Fibroblast of skin of left quadriceps (primary cell): ENCODE results near the gene CSAG2.
"Not testable (repeated sequence)": the region's sequence is repeated elsewhere in the genome, so short reads cannot be mapped to it uniquely, and the experiment has no call there.

ENCODE experiments used
- DNase-seq, 2 experiments: peaks; one replicate each; pipeline ENCODE4 v3.0.0-alpha.2; 2013; ENCODE audit warnings: low read depth in 2 of 2

CSAG2 gene

DNA sequence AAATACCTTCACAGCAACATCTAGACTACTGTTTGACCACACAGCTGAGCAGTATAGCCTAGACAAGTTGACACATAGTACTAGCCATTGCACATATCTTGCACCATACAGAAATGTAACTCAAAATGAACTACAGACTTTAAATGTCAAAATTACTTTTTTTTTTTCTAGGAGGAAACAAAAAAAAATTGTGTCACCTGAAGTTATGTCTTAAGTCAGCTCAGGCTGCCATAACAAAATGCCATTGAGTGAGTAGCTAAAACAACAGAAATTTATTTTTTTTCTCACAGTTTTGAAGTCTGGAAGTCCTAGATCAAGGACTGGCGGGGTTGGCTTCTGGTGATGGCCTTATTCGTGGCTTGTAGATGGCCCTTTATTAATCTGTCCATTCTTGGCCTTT, at the start of gene CSAG2:
Gene CSAG2 (minus strand): TSS at position 101 of the 400 bp plus-strand sequence. CDS start 161 bp downstream, outside the sequence.
- not testable (repeated sequence) for DNase-seq

DNA sequence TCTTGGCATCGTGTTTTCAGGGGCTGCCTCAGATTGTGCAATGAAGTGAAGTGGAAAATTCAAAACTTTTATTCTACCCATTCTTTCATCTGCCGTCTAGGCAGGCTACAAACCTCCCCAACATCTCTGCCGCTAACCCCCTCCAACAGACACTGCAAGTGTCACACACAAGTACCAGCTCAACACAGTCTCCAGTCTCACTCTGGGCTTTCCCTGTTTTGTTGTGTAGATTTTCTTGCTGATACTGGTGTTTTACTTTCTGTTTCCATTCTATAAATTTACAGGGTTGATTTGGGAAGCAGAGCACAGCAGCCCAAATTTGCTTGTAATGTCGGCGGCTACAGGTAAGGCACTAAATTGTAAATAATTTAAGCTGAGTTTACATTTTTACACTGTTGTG, 45.8 kb upstream of the CSAG2 start:
- not testable (repeated sequence) for DNase-seq

GRCh38 chrX:152753686-152754650, 44.9 kb upstream of the CSAG2 start, which contains the start of gene MAGEA2:
Gene MAGEA2 (minus strand): TSS chrX:152753842. CDS start chrX:152751363, 2,479 bp downstream.
- DNase-seq = not testable (repeated sequence)

- DNase-seq = no peak
Measured at GRCh38 chrX:152738560-152738959, 29.5 kb upstream of the CSAG2 start.

DNA sequence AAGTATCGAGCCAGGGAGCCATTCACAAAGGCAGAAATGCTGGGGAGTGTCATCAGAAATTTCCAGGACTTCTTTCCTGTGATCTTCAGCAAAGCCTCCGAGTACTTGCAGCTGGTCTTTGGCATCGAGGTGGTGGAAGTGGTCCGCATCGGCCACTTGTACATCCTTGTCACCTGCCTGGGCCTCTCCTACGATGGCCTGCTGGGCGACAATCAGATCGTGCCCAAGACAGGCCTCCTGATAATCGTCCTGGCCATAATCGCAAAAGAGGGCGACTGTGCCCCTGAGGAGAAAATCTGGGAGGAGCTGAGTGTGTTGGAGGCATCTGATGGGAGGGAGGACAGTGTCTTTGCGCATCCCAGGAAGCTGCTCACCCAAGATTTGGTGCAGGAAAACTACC, 27.5 kb upstream of the CSAG2 start:
- not testable (repeated sequence) for DNase-seq

- DNase-seq = no peak
Measured at GRCh38 chrX:152735860-152736511, 26.9 kb upstream of the CSAG2 start.

DNA sequence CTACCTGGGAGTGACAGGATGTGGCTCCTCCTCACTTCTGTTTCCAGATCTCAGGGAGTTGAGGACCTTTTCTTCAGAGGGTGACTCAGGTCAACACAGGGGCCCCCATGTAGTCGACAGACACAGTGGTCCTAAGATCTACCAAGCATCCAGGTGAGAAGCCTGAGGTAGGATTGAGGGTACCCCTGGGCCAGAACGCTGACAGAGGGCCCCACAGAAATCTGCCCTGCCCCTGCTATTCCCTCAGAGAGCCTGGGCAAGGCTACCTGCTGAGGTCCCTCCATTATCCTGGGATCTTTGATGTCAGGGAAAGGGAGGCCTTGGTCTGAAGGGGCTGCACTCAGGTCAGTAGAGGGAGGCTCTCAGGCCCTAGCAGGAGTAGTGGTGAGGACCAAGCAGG, 26.0 kb upstream of the CSAG2 start:
- DNase-seq = no peak

DNA sequence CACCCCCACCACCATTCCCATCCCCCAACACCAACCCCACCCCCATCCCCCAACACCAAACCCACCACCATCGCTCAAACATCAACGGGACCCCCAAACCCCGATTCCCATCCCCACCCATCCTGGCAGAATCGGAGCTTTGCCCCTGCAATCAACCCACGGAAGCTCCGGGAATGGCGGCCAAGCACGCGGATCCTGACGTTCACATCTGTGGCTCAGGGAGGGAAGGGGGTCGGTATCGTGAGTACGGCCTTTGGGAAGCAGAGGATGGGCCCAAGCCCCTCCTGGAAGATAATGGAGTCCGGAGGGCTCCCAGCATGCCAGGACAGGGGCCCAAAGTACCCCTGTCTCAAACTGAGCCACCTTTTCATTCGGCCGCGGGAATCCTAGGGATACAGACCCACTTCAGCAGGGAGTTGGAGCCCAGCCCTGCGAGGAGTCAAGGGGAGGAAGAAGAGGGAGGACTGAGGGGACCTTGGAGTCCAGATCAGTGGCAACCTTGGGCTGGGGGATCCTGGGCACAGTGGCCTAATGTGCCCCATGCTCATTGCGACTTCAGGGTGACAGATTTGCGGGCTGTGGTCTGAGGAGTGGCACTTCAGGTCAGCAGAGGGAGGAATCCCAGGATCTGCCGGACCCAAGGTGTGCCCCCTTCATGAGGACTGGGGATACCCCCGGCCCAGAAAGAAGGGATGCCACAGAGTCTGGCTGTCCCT, 25.2 kb upstream of the CSAG2 start:
- DNase-seq = not testable (repeated sequence)

DNA sequence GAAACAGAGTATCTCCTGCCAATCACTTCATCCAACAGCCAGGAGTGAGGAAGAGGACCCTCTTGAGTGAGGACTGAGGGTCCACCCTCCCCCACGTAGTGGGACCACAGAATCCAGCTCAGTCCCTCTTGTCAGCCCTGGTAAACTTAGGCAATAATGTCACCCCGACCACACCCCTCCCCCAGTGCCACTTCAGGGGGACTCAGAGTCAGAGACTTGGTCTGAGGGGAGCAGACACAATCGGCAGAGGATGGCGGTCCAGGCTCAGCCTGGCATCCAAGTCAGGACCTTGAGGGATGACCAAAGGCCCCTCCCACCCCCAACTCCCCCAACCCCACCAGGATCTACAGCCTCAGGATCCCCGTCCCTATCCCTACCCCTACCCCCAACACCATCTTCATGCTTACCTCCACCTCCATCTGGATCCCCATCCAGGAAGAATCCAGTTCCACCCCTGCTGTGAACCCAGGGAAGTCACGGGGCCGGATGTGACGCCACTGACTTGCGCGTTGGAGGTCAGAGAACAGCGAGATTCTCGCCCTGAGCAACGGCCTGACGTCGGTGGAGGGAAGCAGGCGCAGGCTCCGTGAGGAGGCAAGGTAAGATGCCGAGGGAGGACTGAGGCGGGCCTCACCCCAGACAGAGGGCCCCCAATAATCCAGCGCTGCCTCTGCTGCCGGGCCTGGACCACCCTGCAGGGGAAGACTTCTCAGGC, 24.3 kb upstream of the CSAG2 start, which contains the start of the genes CSAG1 and MAGEA12:
Gene CSAG1 (minus strand): TSS at position 461 of the 715 bp plus-strand sequence. CDS start 1,261 bp downstream, outside the sequence.
Gene MAGEA12 (plus strand): TSS at position 497 of the 715 bp plus-strand sequence. CDS start 2,405 bp downstream, outside the sequence.
- no peak for DNase-seq

GRCh38 chrX:152725409-152725808, 16.3 kb upstream of the CSAG2 start:
- DNase-seq = no peak

DNA sequence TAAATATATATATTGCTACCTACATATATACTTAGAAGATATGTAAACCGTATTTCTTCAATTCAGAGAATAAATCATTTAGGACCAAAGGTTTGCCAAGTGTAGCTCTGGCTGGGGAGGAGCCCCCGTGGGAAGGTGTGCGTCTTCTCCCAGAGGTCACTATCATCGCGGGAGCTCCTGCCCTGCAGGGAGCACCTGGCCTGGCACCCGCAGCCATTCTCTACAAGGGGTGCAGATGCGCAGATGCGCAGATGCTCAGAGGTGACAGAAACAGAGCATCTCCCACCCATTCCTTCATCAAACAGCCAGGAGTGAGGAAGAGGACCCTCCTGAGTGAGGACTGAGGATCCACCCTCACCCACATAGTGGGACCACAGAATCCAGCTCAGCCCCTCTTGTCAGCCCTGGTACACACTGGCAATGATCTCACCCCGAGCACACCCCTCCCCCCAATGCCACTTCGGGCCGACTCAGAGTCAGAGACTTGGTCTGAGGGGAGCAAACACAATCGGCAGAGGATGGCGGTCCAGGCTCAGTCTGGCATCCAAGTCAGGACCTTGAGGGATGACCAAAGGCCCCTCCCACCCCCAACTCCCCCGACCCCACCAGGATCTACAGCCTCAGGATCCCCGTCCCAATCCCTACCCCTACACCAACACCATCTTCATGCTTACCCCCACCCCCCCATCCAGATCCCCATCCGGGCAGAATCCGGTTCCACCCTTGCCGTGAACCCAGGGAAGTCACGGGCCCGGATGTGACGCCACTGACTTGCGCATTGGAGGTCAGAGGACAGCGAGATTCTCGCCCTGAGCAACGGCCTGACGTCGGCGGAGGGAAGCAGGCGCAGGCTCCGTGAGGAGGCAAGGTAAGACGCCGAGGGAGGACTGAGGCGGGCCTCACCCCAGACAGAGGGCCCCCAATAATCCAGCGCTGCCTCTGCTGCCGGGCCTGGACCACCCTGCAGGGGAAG, 5.0 kb upstream of the CSAG2 start, which contains the start of gene MAGEA2B:
Gene MAGEA2B (plus strand): TSS at position 814 of the 973 bp plus-strand sequence. CDS start 2,479 bp downstream, outside the sequence.
- not testable (repeated sequence) for DNase-seq

- DNase-seq = not testable (repeated sequence)
Measured at GRCh38 chrX:152713195-152713594, 4.1 kb upstream of the CSAG2 start.

DNA sequence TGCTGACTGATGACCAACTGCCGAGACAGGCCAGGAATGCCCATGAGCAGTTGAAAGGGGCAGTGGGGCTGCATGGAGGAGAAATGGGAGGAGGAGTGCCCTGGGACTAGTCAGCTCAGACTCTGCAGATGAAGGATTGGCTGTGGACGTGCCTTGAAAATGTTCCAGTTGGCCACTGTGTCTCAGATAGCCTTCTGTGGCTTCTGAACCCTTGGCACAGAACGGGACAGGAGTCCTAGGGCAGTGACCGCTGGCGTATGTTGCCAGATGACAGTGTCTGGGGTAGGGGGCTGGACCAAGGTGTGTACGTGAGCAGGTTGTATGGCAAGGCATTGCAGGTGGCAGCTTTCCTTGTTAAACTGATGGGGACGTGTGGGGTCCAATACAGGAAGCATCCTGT, 2.6 kb downstream of the CSAG2 start:
- not testable (repeated sequence) for DNase-seq

DNA sequence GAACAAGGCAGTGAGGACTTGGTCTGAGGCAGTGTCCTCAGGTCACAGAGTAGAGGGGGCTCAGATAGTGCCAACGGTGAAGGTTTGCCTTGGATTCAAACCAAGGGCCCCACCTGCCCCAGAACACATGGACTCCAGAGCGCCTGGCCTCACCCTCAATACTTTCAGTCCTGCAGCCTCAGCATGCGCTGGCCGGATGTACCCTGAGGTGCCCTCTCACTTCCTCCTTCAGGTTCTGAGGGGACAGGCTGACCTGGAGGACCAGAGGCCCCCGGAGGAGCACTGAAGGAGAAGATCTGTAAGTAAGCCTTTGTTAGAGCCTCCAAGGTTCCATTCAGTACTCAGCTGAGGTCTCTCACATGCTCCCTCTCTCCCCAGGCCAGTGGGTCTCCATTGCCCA, 8.7 kb downstream of the CSAG2 start:
- not testable (repeated sequence) for DNase-seq

DNA sequence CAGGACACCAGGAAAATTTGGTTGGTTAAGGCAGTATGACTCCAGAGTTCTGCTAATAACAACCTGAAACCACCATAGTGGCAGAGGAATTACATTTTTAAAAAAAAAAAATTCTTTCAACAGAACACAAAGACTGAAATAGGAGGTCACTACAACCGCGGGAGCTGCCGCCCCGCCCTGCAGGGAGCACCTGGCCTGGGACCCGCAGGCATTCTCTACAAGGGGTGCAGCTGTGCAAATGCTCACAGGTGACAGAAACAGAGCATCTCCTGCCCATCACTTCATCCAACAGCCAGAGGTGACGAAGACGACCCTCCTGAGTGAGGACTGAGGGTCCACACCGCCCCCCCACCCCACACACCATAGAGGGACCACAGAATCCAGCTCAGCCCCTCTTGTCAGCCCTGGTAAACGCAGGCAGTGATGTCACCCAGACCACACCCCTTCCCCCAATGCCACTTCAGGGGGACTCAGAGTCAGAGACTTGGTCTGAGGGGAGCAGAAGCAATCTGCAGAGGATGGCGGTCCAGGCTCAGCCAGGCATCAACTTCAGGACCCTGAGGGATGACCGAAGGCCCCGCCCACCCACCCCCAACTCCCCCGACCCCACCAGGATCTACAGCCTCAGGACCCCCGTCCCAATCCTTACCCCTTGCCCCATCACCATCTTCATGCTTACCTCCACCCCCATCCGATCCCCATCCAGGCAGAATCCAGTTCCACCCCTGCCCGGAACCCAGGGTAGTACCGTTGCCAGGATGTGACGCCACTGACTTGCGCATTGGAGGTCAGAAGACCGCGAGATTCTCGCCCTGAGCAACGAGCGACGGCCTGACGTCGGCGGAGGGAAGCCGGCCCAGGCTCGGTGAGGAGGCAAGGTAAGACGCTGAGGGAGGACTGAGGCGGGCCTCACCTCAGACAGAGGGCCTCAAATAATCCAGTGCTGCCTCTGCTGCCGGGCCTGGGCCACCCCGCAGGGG, 10.8 kb downstream of the CSAG2 start, which contains the start of gene MAGEA3:
Gene MAGEA3 (plus strand): TSS at position 843 of the 980 bp plus-strand sequence. CDS start 2,039 bp downstream, outside the sequence.
- DNase-seq = not testable (repeated sequence)

GRCh38 chrX:152681012-152681411, 28.1 kb downstream of the CSAG2 start:
- not testable (repeated sequence) for DNase-seq

DNA sequence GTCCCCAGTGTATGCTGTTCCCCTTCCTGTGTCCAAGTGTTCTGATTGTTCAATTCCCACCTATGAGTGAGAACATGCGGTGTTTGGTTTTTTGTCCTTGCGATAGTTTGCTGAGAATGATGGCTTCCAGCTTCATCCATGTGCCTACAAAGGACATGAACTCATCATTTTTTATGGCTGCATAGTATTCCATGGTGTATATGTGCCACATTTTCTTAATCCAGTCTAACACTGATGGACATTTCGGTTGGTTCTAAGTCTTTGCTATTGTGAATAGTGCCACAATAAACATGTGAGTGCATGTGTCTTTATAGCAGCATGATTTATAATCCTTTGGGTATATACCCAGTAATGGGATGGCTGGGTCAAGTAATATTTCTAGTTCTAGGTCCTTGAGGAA, 34.4 kb downstream of the CSAG2 start:
- DNase-seq = not testable (repeated sequence)

DNA sequence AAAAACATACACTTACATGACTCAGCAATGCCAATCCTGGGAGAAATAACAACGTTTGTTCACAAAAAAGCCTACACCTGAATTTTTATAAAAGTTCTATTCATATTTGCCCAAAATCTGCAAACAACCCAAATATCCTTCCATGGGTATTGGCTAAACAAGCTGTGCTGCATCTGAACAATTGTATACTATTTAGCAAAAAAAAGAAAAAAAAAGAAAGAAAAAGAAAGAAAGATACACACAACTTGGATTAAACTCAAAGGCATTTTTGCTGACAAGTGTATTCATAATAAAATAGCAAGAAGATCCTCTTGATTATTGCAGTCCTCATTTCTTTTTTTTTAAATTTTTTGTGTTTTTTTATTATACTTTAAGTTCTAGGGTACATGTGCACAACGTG, 34.9 kb downstream of the CSAG2 start:
- no peak for DNase-seq
